Measurements from ENCODE around the gene AIF1L. TPM values are rescaled to one million over a fixed set of nuclear protein-coding genes. Genes with fewer than 3 reads are reported as not detected.

AIF1L gene
- total and polyA plus RNA-seq, 2 of the 13 experiments (the other 11 are each of a cell fraction or from before 2014, with no cell fraction given), result 12.4 to 36.5 TPM

DNA sequence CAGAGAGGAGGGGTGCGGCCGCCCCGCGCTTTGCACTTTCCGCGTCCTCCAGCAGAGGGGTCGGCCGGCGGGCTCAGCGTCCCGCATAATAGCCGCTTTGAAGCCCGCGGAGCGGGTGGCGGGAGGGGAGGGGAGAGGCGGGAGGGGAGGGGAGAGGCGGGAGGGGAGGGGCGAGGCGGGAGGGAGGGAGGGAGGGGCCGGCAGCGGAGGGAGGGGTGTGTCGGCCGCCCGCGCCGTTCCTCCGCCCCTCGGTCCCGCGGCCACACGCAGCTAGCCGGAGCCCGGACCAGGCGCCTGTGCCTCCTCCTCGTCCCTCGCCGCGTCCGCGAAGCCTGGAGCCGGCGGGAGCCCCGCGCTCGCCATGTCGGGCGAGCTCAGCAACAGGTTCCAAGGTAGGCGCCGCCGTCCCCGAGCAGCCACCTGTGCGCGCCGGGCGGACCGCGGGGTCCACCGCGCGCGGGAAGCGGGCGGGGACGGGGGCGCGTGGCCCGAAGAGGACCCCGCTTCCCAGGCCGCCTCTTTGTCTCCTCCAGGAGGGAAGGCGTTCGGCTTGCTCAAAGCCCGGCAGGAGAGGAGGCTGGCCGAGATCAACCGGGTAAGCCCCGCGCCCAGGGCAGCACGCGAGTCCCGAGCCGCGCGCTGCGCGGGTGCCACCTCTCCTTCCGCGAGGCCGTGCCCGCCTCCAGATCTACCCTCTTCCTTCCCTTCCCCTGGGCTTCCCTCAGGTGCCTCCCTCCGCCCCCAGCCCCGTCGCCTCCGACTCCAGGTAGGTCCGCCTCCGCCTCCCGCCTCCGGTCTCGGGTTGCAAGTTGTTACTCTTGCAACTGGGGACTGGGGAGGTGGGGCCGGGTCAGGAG lies at the start of gene AIF1L (continued):
- TF ChIP-seq SRSF9 (IDR thresholded peaks at IDR 0.05; ENCODE audit: borderline replicate concordance, insufficient read depth, low read depth, low read length, poor library complexity, severe bottlenecking) (no peak), ZNF451 (CRISPR knock-in tag; IDR thresholded peaks at IDR 0.05) (no peak), ZFP36L2 (CRISPR knock-in tag; IDR thresholded peaks at IDR 0.05) (no peak), KLF15 (CRISPR knock-in tag; IDR thresholded peaks at IDR 0.05; ENCODE audit: borderline replicate concordance) (peak; percentile 22; the same call in 1 of the 2 replicates), KDM2A (CRISPR knock-in tag; IDR thresholded peaks at IDR 0.05; ENCODE audit: borderline replicate concordance, low read depth) (no peak), MBD4 (IDR thresholded peaks at IDR 0.05; ENCODE audit: borderline replicate concordance, low read length) (no peak), ZFP36 (IDR thresholded peaks at IDR 0.05; ENCODE audit: borderline replicate concordance, low read depth, low read length, partially characterized antibody) (no peak), MXD4 (CRISPR knock-in tag; IDR thresholded peaks at IDR 0.05) (no peak), FOXA3 (CRISPR knock-in tag; IDR thresholded peaks at IDR 0.05) (no peak), HNRNPH1 (optimal IDR thresholded peaks at IDR 0.05; ENCODE audit: low read depth, low read length) (no peak), TBP (CRISPR knock-in tag; IDR thresholded peaks at IDR 0.05) (no peak)
- TF ChIP-seq, protein P1, sequence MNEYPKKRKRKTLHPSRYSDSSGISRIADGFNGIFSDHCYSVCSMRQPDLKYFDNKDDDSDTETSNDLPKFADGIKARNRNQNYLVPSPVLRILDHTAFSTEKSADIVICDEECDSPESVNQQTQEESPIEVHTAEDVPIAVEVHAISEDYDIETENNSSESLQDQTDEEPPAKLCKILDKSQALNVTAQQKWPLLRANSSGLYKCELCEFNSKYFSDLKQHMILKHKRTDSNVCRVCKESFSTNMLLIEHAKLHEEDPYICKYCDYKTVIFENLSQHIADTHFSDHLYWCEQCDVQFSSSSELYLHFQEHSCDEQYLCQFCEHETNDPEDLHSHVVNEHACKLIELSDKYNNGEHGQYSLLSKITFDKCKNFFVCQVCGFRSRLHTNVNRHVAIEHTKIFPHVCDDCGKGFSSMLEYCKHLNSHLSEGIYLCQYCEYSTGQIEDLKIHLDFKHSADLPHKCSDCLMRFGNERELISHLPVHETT (CRISPR knock-in tag; conservative IDR thresholded peaks at IDR 0.05), result no peak
- TF ChIP-seq, protein P2, sequence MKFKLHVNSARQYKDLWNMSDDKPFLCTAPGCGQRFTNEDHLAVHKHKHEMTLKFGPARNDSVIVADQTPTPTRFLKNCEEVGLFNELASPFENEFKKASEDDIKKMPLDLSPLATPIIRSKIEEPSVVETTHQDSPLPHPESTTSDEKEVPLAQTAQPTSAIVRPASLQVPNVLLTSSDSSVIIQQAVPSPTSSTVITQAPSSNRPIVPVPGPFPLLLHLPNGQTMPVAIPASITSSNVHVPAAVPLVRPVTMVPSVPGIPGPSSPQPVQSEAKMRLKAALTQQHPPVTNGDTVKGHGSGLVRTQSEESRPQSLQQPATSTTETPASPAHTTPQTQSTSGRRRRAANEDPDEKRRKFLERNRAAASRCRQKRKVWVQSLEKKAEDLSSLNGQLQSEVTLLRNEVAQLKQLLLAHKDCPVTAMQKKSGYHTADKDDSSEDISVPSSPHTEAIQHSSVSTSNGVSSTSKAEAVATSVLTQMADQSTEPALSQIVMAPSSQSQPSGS (CRISPR knock-in tag; IDR thresholded peaks at IDR 0.05), result no peak
- TF ChIP-seq, protein P3, sequence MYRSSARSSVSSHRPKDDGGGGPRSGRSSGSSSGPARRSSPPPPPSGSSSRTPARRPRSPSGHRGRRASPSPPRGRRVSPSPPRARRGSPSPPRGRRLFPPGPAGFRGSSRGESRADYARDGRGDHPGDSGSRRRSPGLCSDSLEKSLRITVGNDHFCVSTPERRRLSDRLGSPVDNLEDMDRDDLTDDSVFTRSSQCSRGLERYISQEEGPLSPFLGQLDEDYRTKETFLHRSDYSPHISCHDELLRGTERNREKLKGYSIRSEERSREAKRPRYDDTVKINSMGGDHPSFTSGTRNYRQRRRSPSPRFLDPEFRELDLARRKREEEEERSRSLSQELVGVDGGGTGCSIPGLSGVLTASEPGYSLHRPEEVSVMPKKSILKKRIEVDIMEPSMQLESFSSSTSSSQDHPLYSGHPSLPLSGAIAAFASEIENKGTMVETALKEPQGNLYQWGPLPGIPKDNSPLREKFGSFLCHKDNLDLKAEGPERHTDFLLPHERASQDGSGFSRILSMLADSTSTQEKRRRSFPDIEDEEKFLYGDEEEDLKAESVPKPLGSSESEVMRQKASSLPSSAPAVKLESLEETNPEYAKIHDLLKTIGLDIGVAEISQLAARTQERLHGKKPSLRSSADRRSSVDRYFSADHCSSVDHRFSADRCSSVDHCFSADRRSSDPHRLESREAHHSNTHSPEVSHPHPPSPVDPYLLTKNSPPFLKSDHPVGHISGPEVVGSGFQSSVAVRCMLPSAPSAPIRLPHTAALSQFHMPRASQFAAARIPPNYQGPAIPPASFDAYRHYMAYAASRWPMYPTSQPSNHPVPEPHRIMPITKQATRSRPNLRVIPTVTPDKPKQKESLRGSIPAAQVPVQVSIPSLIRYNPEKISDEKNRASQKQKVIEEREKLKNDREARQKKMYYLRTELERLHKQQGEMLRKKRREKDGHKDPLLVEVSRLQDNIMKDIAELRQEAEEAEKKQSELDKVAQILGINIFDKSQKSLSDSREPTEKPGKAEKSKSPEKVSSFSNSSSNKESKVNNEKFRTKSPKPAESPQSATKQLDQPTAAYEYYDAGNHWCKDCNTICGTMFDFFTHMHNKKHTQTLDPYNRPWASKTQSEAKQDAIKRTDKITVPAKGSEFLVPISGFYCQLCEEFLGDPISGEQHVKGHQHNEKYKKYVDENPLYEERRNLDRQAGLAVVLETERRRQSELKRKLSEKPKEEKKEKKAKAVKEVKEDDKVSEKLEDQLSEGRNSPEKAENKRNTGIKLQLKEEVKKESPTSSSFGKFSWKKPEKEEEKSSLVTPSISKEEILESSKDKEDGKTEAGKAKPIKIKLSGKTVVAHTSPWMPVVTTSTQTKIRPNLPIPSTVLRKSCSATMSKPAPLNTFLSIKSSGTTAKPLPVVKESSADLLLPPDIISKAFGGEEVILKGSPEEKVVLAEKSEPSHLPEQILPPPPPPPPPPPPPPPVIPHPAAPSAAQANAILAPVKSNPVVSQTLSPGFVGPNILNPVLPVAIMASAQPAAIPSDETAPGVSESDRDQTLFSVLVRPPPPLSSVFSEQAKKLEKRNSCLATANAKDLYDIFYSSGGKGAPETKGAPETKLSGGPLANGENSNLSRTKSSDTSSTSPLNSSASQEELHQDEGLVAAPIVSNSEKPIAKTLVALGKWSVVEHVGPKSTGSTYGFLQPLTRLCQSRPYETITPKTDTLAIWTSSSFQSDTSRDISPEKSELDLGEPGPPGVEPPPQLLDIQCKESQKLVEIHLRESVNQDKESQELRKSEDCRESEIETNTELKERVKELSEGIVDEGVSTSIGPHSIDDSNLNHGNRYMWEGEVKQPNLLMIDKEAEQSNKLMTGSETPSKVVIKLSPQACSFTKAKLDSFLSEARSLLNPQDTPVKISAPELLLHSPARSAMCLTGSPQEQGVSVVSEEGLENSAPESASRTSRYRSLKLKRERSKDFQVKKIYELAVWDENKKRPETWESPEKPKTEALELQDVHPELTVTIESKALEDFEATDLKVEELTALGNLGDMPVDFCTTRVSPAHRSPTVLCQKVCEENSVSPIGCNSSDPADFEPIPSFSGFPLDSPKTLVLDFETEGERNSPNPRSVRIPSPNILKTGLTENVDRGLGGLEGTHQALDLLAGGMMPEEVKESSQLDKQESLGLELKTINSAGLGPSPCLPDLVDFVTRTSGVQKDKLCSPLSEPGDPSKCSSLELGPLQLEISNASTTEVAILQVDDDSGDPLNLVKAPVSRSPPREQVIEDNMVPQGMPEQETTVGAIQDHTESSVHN (CRISPR knock-in tag; IDR thresholded peaks at IDR 0.05), result no peak
- TF ChIP-seq, protein P4, sequence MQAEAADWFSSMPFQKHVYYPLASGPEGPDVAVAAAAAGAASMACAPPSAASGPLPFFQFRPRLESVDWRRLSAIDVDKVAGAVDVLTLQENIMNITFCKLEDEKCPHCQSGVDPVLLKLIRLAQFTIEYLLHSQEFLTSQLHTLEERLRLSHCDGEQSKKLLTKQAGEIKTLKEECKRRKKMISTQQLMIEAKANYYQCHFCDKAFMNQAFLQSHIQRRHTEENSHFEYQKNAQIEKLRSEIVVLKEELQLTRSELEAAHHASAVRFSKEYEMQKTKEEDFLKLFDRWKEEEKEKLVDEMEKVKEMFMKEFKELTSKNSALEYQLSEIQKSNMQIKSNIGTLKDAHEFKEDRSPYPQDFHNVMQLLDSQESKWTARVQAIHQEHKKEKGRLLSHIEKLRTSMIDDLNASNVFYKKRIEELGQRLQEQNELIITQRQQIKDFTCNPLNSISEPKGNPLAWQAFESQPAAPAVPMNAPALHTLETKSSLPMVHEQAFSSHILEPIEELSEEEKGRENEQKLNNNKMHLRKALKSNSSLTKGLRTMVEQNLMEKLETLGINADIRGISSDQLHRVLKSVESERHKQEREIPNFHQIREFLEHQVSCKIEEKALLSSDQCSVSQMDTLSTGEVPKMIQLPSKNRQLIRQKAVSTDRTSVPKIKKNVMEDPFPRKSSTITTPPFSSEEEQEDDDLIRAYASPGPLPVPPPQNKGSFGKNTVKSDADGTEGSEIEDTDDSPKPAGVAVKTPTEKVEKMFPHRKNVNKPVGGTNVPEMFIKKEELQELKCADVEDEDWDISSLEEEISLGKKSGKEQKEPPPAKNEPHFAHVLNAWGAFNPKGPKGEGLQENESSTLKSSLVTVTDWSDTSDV (CRISPR knock-in tag; IDR thresholded peaks at IDR 0.05), result peak; percentile 37; the same call in 1 of the 2 replicates
